ENCODE measurements around the gene PP2D1. TPM values are rescaled to one million over a fixed set of nuclear protein-coding genes. Genes with fewer than 3 reads are reported as not detected.

Gene PP2D1
- total and polyA plus RNA-seq, 8 donors: 0.83 to 1.2 (median 1.1) TPM; not detected in 2

DNA sequence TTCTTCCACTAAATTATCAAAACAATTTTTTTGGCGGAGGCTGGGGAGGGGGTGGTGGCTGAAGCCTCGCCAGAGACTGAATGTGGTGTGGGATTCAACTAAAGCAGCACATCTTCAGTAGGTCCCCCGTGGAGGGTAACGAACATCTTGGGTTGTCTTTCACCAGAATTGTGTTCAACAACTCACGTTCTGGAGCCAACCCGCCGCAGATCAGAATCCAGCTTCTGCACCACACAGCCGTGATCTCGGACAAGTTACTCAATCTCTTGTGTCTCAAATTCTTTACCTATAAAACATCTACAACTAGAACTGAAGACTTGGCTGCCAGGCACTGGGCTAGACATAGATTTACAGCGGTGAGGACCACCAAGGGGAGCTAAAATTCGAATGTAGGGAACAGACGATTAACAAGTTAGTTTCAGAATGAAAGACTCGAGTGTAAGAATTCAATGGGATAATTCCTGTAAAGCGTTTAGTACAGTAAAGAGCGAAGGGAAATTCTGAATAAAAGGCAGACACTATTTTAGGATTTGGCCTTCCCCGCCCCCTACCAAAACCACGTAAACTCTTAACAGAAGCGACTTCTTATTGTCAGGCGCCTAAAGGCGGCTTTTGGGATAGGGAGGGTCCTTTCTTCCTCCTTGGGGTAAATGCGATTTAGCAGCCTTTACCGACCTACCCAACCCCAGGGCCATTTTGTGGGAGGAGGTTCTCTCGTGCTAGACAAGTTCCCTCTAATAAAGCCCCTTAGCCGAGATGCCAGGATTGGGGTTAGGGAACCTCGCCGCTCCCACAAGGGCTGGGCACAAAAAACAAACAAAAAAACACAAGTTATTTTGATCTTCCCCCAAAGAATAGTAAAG is 65.9 kb downstream of the PP2D1 start:
- Histone ChIP-seq H3K4me3 (peak overlapping the region; percentile 97 to 98), H3K27me3 (no peaks in the 10 kb centered on the region), H3K9me3 (no peaks in the 10 kb centered on the region), H3K27ac (peak overlapping the region; percentile 98 to 100), H3K36me3 (peaks cover 0 to 5% of the 10 kb centered on the region in 2 donors), H3K4me1 (peaks cover 16 to 32% of the 10 kb centered on the region in 2 donors)
- intact Hi-C loops (cut with DNase I): no loop called here
- DNase-seq: no peak
- ATAC-seq: no peak
- TF ChIP-seq, protein P1, sequence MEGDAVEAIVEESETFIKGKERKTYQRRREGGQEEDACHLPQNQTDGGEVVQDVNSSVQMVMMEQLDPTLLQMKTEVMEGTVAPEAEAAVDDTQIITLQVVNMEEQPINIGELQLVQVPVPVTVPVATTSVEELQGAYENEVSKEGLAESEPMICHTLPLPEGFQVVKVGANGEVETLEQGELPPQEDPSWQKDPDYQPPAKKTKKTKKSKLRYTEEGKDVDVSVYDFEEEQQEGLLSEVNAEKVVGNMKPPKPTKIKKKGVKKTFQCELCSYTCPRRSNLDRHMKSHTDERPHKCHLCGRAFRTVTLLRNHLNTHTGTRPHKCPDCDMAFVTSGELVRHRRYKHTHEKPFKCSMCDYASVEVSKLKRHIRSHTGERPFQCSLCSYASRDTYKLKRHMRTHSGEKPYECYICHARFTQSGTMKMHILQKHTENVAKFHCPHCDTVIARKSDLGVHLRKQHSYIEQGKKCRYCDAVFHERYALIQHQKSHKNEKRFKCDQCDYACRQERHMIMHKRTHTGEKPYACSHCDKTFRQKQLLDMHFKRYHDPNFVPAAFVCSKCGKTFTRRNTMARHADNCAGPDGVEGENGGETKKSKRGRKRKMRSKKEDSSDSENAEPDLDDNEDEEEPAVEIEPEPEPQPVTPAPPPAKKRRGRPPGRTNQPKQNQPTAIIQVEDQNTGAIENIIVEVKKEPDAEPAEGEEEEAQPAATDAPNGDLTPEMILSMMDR (IDR thresholded peaks at IDR 0.05): no peak

DNA sequence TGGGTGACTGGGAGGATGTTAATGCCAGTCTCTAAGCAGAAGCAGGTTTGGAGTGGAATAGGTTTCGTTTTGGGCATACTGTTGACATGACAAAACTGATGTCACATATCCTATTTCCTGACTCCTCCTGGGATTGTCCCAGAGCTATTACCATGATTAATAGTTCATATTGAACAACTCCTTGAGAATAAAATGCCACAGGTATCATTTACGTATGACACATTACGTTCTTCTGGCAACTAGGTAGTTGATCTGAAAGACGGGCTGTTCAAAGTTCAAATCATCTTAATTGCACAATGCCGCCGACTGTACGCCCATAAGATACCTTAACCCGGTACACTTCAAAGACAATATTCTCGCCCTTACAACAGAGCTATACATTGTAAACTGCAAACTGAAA is 66.5 kb downstream of the PP2D1 start:
- no peak for DNase-seq
- TF ChIP-seq, protein P1 (IDR thresholded peaks at IDR 0.05): no peak
- Histone ChIP-seq H3K36me3 (no peaks in the 10 kb centered on the region), H3K4me3 (peak overlapping the region in 1 of 2 donors; percentile 98), H3K4me1 (peaks cover 16 to 25% of the 10 kb centered on the region in 2 donors), H3K27me3 (no peaks in the 10 kb centered on the region), H3K27ac (no peak overlapping the region), H3K9me3 (no peaks in the 10 kb centered on the region)
- no peak for ATAC-seq
- intact Hi-C loops (cut with DNase I): no loop called here

DNA sequence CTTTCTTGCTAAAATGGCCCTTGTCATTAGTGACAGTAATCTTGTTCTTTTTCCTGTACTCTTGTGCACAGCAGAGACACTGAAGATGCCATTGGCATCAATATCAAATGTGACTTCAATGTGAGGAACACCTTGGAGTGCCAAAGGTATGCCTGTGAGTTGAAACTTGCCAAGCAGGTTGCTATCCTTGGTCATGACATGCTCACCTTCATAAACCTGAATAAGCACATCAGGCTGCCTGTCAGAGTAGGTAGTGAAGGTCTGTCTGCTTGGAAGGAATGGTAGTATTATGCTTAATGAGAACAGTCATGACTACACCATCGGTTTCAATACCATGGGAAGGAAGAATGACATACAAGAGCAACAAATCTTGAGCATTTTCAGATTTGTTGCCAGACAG is 71.4 kb downstream of the PP2D1 start:
- ATAC-seq: no peak
- H3K36me3 ChIP-seq: no peaks in the 10 kb centered on the region
- no peaks in the 10 kb centered on the region for H3K9me3 ChIP-seq
- H3K27ac ChIP-seq: no peak overlapping the region
- no peaks in the 10 kb centered on the region for H3K27me3 ChIP-seq
- TF ChIP-seq, protein P1 (IDR thresholded peaks at IDR 0.05): no peak
- intact Hi-C loops (cut with DNase I): no loop called here
- H3K4me3 ChIP-seq: no peak overlapping the region
- H3K4me1 ChIP-seq: no peaks in the 10 kb centered on the region
- no peak for DNase-seq

DNA sequence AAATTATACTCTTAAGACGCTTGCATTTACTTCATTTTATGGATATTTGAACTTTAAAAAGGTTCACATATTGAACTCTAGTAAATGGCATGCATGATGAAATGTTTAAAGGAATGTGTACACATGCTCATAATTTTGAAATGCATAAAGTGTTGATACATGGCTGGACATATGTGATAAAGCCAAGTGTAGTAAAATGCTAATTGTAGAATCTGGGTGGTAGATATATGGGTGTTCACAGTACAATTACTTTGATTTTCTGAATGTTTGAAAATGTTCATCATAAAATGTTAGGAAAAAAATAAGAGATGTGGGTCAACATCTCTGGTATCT is 73.8 kb downstream of the PP2D1 start:
- ATAC-seq (no peak), DNase-seq (no peak)
- H3K27me3 ChIP-seq: peaks cover 0 to 7% of the 10 kb centered on the region in 2 donors
- no peaks in the 10 kb centered on the region for H3K9me3 ChIP-seq
- no peaks in the 10 kb centered on the region for H3K4me1 ChIP-seq
- TF ChIP-seq, protein P1 (IDR thresholded peaks at IDR 0.05): no peak
- H3K27ac ChIP-seq: no peak overlapping the region
- intact Hi-C loops (cut with DNase I): no loop called here
- H3K4me3 ChIP-seq: no peak overlapping the region
- H3K36me3 ChIP-seq: no peaks in the 10 kb centered on the region

DNA sequence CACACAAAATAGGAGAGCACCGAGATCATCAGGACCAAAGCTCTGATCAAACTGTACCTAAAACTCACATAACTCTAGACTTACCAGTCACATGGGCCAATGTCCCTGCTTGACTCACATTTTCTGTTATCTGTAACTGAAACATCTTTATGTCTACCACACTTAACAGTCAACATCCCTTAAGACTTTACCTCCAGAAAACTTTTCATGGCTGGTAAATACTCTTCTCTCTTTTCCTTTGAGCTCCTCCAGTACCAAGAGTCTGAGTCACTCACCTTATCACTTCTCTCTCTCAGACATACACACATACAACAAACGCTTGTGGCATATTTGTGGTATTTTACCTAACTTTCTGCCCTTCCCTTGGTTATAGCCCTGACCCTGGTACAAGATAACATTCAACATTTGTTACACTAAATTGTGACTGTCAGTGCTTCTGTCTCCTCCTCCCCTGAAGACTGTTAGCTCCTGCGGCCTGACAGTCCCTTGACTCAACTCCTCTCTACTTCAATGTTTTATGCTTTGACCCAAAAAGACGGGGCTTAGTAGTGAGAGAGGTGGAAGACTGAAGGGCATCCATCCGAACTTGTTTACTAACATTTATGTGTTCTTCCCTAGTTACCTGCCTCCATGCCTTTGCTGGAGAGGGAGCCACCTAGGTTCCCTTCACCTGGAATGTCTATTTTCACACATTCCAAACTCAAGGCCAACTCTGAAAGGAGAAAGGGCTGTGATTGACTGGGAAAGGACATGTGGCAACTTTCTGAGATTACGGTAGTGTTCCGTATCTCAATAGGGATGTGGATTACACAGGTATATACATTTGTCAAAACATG is 74.4 kb downstream of the PP2D1 start:
- Histone ChIP-seq H3K27me3 (peaks cover 0 to 7% of the 10 kb centered on the region in 2 donors), H3K27ac (no peak overlapping the region), H3K9me3 (no peaks in the 10 kb centered on the region), H3K4me1 (no peaks in the 10 kb centered on the region), H3K4me3 (no peak overlapping the region), H3K36me3 (no peaks in the 10 kb centered on the region)
- DNase-seq (no peak), ATAC-seq (peak; percentile 70)
- TF ChIP-seq, protein P1 (IDR thresholded peaks at IDR 0.05): no peak
- intact Hi-C loops (cut with DNase I): no loop called here
